GM19463 (cell line): Measurements from ENCODE around the gene URB1.
"Not testable (repeated sequence)": the region's sequence is repeated elsewhere in the genome, so short reads cannot be mapped to it uniquely, and the experiment has no call there.

Experiments used
- ATAC-seq: cut with Tn5 transposase; IDR thresholded peaks from one replicate; pipeline ENCODE4 v1.9.1; 2021; ENCODE audit warnings: mild to moderate bottlenecking, moderate library complexity; ENCODE audit not compliant: unreplicated experiment

Gene URB1

GRCh38 chr21:32372755-32373154 lies 20.1 kb downstream of the URB1 start:
- no peak for ATAC-seq

- ATAC-seq, result no peak
Measured at GRCh38 chr21:32371913-32372314, 20.9 kb downstream of the URB1 start.

- ATAC-seq, result no peak
Measured at GRCh38 chr21:32370998-32371766, 21.6 kb downstream of the URB1 start.

GRCh38 chr21:32368961-32369360 lies 23.9 kb downstream of the URB1 start:
- ATAC-seq, result not testable (repeated sequence)

GRCh38 chr21:32368386-32368785 lies 24.4 kb downstream of the URB1 start:
- ATAC-seq, result no peak

- ATAC-seq, result no peak
Measured at GRCh38 chr21:32367158-32367557, 25.7 kb downstream of the URB1 start.

GRCh38 chr21:32366191-32366590 lies 26.6 kb downstream of the URB1 start:
- no peak for ATAC-seq

GRCh38 chr21:32364796-32365195 lies 28.0 kb downstream of the URB1 start:
- no peak for ATAC-seq

- no peak for ATAC-seq
Measured at GRCh38 chr21:32364387-32364786, 28.4 kb downstream of the URB1 start.

GRCh38 chr21:32360401-32360975 lies 32.3 kb downstream of the URB1 start:
- no peak for ATAC-seq

- no peak for ATAC-seq
Measured at GRCh38 chr21:32359719-32360260, 33.0 kb downstream of the URB1 start.

GRCh38 chr21:32356874-32357395 lies 35.9 kb downstream of the URB1 start:
- no peak for ATAC-seq

GRCh38 chr21:32353002-32353711 lies 39.7 kb downstream of the URB1 start:
- no peak for ATAC-seq

- no peak for ATAC-seq
Measured at GRCh38 chr21:32352526-32352925, 40.3 kb downstream of the URB1 start.

- no peak for ATAC-seq
Measured at GRCh38 chr21:32351428-32351827, 41.4 kb downstream of the URB1 start.

- ATAC-seq, result no peak
Measured at GRCh38 chr21:32350981-32351380, 41.8 kb downstream of the URB1 start.

- ATAC-seq, result no peak
Measured at GRCh38 chr21:32350211-32350980, 42.4 kb downstream of the URB1 start.

- no peak for ATAC-seq
Measured at GRCh38 chr21:32349333-32349944, 43.4 kb downstream of the URB1 start.

- ATAC-seq, result no peak
Measured at GRCh38 chr21:32348604-32349332, 44.0 kb downstream of the URB1 start.

GRCh38 chr21:32347977-32348376 lies 44.8 kb downstream of the URB1 start:
- no peak for ATAC-seq
